Endometrium (tissue), 2 donors: ENCODE results near the gene HES6.
"Not testable (repeated sequence)": the region's sequence is repeated elsewhere in the genome, so short reads cannot be mapped to it uniquely, and the experiment has no call there.

ENCODE experiments used
- FAIRE-seq: peaks from 2 replicates; lab custom pipeline; 2012; peaks lifted over from hg19 to GRCh38; lab: Jason Lieb, UNC
- donor health status: control.
- donor health status: control.

HES6 gene

GRCh38 chr2:238273433-238273832 lies 33.6 kb upstream of the HES6 start:
- FAIRE-seq, result not testable (repeated sequence)

GRCh38 chr2:238272156-238272555 lies 32.3 kb upstream of the HES6 start:
- no peak for FAIRE-seq

- FAIRE-seq, result not testable (repeated sequence)
Observed at GRCh38 chr2:238271686-238272085, 31.8 kb upstream of the HES6 start.

- FAIRE-seq, result no peak
Observed at GRCh38 chr2:238271061-238271554, 31.3 kb upstream of the HES6 start.

- no peak for FAIRE-seq
Observed at GRCh38 chr2:238270606-238271005, 30.8 kb upstream of the HES6 start.

GRCh38 chr2:238269741-238270140 lies 29.9 kb upstream of the HES6 start:
- no peak for FAIRE-seq

- no peak for FAIRE-seq
Observed at GRCh38 chr2:238267884-238268680, 28.2 kb upstream of the HES6 start.

GRCh38 chr2:238267341-238267710 lies 27.5 kb upstream of the HES6 start:
- FAIRE-seq, result no peak

- no peak for FAIRE-seq
Observed at GRCh38 chr2:238265605-238266004, 25.8 kb upstream of the HES6 start.

GRCh38 chr2:238264072-238264460 lies 24.2 kb upstream of the HES6 start:
- no peak for FAIRE-seq

GRCh38 chr2:238263204-238264071 lies 23.6 kb upstream of the HES6 start:
- FAIRE-seq, result peak; percentile 66

- no peak for FAIRE-seq
Observed at GRCh38 chr2:238262496-238263122, 22.8 kb upstream of the HES6 start.

- no peak for FAIRE-seq
Observed at GRCh38 chr2:238261718-238262375, 22.0 kb upstream of the HES6 start.

GRCh38 chr2:238260883-238261282 lies 21.0 kb upstream of the HES6 start:
- no peak for FAIRE-seq

- no peak for FAIRE-seq
Observed at GRCh38 chr2:238259061-238260020, 19.5 kb upstream of the HES6 start.

- no peak for FAIRE-seq
Observed at GRCh38 chr2:238257786-238258700, 18.2 kb upstream of the HES6 start.

- FAIRE-seq, result no peak
Observed at GRCh38 chr2:238256594-238257104, 16.8 kb upstream of the HES6 start.

- FAIRE-seq, result no peak
Observed at GRCh38 chr2:238256111-238256510, 16.3 kb upstream of the HES6 start.

- FAIRE-seq, result no peak
Observed at GRCh38 chr2:238255636-238256035, 15.8 kb upstream of the HES6 start.

GRCh38 chr2:238255151-238255551 lies 15.3 kb upstream of the HES6 start:
- no peak for FAIRE-seq
